ENCODE measurements around the gene SP1. TPM values are rescaled to one million over a fixed set of nuclear protein-coding genes. Genes with fewer than 3 reads are reported as not detected.
A peak's percentile ranks its signal among the peaks of the same experiment; 100 is the strongest.

SP1 gene
- total and polyA plus RNA-seq, 9 of the 15 experiments (the other 6 are each of a cell fraction or from before 2014, with no cell fraction given) = 8.0 to 65.5 (median 41.6) TPM

DNA sequence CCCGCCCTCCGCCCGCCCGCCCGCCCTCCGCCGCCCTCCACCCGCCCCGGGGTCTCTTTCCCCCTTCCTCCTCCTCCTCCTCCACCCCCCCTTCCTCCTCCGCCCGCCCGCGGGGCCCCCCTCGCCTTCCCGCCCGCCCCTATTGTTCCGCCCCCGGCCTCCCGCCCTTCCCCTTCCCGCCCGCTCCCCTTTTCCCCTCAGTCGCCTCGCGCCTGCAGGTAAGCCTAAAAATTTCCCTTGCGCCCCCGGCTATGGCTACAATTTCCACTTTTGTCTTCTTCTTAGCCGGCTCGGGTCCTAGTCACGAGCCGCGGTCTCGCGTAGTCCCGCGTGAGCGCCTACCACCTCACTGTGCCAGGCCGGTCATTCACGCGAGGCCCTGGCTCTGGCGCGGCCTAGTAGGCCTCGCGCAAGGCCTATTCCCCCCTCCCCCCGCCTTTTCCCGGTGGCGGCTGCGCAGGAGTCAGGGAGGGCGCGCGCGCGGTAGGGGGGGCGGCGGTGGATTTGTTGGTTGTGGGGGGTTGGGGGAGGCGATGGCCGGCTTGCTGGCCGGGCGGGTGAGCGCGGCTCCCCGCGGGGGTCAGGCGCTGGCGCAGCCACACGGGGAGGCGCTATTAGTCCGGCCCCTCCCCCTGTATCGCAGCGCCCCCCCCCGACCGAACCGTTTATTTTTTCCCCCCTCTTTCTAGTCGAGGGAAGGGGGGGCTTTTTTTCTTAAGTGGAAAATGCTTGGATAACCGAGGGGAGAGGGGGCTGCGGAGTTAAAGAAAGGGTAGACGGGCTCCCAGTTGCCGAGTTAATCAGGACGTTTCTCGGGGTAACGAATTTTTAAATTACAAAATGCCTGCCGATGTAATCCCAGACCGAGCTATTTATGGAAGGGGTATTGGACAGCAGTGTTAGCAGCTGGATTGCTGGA is 72.4 kb downstream of the SP1 start (continued):
- TF ChIP-seq, protein P1, sequence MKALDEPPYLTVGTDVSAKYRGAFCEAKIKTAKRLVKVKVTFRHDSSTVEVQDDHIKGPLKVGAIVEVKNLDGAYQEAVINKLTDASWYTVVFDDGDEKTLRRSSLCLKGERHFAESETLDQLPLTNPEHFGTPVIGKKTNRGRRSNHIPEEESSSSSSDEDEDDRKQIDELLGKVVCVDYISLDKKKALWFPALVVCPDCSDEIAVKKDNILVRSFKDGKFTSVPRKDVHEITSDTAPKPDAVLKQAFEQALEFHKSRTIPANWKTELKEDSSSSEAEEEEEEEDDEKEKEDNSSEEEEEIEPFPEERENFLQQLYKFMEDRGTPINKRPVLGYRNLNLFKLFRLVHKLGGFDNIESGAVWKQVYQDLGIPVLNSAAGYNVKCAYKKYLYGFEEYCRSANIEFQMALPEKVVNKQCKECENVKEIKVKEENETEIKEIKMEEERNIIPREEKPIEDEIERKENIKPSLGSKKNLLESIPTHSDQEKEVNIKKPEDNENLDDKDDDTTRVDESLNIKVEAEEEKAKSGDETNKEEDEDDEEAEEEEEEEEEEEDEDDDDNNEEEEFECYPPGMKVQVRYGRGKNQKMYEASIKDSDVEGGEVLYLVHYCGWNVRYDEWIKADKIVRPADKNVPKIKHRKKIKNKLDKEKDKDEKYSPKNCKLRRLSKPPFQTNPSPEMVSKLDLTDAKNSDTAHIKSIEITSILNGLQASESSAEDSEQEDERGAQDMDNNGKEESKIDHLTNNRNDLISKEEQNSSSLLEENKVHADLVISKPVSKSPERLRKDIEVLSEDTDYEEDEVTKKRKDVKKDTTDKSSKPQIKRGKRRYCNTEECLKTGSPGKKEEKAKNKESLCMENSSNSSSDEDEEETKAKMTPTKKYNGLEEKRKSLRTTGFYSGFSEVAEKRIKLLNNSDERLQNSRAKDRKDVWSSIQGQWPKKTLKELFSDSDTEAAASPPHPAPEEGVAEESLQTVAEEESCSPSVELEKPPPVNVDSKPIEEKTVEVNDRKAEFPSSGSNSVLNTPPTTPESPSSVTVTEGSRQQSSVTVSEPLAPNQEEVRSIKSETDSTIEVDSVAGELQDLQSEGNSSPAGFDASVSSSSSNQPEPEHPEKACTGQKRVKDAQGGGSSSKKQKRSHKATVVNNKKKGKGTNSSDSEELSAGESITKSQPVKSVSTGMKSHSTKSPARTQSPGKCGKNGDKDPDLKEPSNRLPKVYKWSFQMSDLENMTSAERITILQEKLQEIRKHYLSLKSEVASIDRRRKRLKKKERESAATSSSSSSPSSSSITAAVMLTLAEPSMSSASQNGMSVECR (CRISPR knock-in tag; IDR thresholded peaks at IDR 0.05) = no peak
- TF ChIP-seq POLR3G (IDR thresholded peaks at IDR 0.05; ENCODE audit: extremely low read depth, insufficient read length, insufficient replicate concordance) = no peak
- TF ChIP-seq ZC3H4 (CRISPR knock-in tag; IDR thresholded peaks at IDR 0.05; ENCODE audit: borderline replicate concordance) = peak; percentile 84
- no peak for TF ChIP-seq ZNF586 (CRISPR knock-in tag; conservative IDR thresholded peaks at IDR 0.05)
- no peak for TF ChIP-seq BACH1 (tag; IDR thresholded peaks at IDR 0.05)
- TF ChIP-seq NR3C1 (CRISPR knock-in tag; IDR thresholded peaks at IDR 0.05) = peak; percentile 93
- no peak for TF ChIP-seq NFATC3 (IDR thresholded peaks at IDR 0.05)
- TF ChIP-seq PTBP1 (IDR thresholded peaks at IDR 0.05; ENCODE audit: low read depth, low read length) = no peak
- TF ChIP-seq CCNT2 (IDR thresholded peaks at IDR 0.05; ENCODE audit: borderline replicate concordance, extremely low read depth, insufficient read length, low read depth, low read length) = peak; percentile 67
- TF ChIP-seq SMARCC2 (IDR thresholded peaks at IDR 0.05; ENCODE audit: low read depth) = no peak
- TF ChIP-seq CBX1 (IDR thresholded peaks at IDR 0.05; ENCODE audit: low read depth) = no peak; the same call in 1 of the 2 replicates
- TF ChIP-seq ZNF282 (CRISPR knock-in tag; IDR thresholded peaks at IDR 0.05) = no peak
- TF ChIP-seq, protein P2, sequence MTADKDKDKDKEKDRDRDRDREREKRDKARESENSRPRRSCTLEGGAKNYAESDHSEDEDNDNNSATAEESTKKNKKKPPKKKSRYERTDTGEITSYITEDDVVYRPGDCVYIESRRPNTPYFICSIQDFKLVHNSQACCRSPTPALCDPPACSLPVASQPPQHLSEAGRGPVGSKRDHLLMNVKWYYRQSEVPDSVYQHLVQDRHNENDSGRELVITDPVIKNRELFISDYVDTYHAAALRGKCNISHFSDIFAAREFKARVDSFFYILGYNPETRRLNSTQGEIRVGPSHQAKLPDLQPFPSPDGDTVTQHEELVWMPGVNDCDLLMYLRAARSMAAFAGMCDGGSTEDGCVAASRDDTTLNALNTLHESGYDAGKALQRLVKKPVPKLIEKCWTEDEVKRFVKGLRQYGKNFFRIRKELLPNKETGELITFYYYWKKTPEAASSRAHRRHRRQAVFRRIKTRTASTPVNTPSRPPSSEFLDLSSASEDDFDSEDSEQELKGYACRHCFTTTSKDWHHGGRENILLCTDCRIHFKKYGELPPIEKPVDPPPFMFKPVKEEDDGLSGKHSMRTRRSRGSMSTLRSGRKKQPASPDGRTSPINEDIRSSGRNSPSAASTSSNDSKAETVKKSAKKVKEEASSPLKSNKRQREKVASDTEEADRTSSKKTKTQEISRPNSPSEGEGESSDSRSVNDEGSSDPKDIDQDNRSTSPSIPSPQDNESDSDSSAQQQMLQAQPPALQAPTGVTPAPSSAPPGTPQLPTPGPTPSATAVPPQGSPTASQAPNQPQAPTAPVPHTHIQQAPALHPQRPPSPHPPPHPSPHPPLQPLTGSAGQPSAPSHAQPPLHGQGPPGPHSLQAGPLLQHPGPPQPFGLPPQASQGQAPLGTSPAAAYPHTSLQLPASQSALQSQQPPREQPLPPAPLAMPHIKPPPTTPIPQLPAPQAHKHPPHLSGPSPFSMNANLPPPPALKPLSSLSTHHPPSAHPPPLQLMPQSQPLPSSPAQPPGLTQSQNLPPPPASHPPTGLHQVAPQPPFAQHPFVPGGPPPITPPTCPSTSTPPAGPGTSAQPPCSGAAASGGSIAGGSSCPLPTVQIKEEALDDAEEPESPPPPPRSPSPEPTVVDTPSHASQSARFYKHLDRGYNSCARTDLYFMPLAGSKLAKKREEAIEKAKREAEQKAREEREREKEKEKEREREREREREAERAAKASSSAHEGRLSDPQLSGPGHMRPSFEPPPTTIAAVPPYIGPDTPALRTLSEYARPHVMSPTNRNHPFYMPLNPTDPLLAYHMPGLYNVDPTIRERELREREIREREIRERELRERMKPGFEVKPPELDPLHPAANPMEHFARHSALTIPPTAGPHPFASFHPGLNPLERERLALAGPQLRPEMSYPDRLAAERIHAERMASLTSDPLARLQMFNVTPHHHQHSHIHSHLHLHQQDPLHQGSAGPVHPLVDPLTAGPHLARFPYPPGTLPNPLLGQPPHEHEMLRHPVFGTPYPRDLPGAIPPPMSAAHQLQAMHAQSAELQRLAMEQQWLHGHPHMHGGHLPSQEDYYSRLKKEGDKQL (CRISPR knock-in tag; IDR thresholded peaks at IDR 0.05; ENCODE audit: borderline replicate concordance) = no peak
- TF ChIP-seq CBX2 (IDR thresholded peaks at IDR 0.05; ENCODE audit: insufficient read depth, low read length, poor library complexity, severe bottlenecking) = no peak
- TF ChIP-seq, protein P3, sequence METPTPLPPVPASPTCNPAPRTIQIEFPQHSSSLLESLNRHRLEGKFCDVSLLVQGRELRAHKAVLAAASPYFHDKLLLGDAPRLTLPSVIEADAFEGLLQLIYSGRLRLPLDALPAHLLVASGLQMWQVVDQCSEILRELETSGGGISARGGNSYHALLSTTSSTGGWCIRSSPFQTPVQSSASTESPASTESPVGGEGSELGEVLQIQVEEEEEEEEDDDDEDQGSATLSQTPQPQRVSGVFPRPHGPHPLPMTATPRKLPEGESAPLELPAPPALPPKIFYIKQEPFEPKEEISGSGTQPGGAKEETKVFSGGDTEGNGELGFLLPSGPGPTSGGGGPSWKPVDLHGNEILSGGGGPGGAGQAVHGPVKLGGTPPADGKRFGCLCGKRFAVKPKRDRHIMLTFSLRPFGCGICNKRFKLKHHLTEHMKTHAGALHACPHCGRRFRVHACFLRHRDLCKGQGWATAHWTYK (CRISPR knock-in tag; IDR thresholded peaks at IDR 0.05) = peak; percentile 27; the same call in 1 of the 2 replicates
- TF ChIP-seq SLC30A9 (CRISPR knock-in tag; IDR thresholded peaks at IDR 0.05) = no peak
